Activated CD8-positive, alpha-beta memory T cell treated with anti-CD3 and anti-CD28 coated beads, Interleukin-2, amount 50 U/mL, for 4 hours (primary cell): ENCODE results near the gene RGS19.

Experiments used
- DNase-seq: peaks from one replicate; pipeline ENCODE4 v3.0.0-alpha.2; 2020

Gene RGS19

DNA sequence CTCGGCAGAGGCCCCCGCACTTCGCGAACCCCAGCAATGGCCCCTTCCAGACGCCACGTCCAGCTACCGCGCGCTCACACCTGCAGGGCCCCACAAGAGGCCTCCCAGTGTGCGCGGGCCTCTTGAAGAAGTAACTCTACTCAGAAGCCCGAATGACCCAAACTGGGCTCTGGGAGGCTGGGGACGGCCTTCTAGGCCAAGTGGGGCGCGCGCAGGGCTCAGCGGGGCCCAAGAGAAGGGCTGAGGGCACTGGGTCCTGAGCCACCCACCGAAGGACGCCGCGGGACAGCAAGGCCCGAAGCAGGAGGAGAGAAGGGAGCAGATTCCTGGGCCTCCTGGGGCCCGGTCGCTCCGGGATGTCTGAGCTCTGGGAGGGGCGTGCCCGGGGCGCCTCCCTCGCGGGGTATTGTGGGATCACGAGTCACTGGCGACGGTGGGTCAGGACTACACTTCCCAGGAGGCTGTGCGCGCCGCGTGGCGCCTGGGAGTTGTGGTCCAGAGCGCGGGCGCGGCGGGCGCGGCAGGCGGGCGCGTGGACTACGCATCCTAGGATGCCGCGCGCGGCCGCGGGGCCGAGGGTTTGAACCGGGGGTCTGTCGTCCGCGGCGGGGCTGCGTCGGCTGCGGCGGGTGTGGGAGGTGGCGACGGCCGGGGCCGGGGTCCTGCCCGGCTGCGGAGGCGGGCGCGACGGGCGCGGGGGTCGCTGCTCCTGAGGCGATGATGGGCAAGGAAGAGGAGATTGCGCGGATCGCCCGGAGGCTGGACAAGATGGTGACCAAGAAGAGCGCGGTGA, 16.5 kb downstream of the RGS19 start, which contains the start of gene TCEA2:
Gene TCEA2 (plus strand): TSS at position 603 of the 793 bp plus-strand sequence. CDS start 115 bp downstream, at position 718.
- peak; percentile 97 for DNase-seq

DNA sequence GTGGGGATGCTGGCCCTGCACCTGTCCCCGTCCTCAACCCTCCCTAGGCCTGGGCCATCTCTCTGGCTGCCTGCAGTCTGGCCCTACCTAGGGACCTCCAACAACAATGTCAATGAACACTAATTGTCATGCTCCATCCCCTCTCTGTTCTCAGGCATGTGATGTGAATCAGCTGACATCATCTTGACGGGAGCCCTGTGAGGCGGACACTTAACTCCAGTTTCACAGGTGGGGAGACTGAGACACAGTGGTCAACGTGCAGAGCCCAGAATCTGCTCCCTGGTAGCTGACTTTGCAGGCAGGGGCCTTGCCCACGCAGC, 17.1 kb downstream of the RGS19 start:
- no peak for DNase-seq

DNA sequence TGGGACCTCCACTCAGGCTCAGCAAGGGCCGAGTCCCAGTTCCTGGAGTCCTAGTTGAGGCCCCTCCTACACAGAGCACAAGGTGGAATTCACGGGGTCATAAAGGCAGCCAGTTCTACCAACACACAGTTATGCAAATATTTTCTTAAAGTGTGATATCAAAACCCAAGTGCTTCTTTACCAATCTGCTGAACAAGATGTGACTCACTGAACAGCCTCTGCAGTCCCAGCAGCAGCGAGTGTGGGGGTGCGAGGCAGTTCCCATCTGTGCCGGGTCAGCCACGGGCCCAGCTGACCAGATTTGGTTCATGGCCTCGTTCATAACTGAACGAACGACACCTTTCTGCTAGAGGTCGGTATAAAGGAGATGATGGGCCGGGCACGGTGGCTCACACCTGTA, 20.8 kb downstream of the RGS19 start:
- no peak for DNase-seq

DNA sequence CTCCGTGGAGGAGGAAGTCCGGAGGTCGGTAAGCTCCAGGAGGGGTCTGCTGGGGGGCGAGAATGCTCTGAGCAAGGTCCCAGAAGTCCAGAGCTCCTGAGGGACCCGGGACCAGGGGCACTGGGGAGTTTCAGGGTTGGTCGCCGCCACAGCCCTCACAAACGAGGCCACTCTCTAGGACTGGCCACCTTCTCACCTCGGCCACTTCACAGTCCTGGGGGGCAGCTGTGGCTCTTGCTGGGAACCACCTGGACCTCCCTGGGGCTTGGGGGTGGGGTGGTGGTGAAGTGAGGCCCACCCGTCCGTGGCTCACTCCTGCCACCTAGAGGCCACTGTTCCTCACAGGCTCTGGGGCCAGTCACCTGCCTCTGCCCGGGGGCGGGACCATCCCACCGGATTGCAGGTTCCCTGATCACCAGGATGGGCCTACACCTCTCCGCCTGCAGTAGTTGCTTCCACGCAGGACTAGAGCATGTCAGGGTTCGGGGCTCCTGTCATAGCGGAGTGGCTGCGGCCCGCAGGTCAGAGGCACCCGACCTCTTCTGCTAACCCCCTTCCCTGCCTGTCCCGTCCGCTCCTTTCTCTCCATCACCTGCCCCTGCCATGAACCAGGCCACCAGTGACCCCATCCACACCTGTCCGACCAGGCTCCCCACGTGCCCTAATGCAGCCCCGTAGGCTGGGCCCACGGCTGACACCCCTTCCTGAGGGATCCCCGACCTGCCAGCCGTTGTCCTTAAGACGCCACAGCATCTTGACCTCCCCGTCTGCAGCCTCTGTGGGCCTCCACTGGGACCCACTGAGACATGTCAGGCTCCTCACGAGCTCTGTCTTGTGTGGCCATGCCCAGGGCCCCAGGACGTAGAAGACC, 21.5 kb downstream of the RGS19 start:
- DNase-seq = peak; percentile 87

DNA sequence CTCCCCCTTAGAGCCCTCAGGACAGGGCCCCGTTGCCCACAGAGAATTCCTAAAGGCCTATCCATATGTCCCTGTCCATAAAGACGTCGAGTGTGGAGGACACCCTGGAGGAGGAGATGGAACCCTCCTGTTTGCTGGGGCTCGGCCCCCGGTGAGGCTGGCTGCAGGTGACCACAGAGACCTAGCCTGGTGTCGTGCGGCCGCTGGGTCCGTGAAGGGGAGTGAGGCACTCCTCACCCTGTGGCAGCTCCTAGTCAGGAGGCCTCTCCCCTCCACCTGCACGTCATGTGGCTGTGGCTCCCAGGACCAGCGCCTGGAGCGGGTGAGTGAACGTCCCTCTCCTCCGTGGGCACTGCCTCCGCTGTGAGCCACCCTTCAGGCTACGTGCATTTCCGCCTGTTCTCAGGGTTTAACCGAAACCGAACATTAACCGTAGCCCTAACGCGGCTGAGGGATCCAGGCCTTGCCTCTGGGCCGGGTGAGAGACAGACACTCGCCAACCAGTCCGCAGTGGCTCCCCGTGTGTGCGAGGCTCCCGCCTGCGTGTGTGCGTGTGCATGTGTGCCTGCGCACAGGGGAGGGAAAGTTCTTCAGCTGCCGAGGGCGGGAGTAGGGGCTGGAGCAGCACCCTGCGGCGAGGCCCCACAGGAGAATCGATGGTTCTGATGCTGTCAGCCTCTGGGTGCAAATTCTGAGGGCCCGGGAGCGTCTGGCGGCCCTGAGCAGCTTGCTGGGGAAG, 22.3 kb downstream of the RGS19 start:
- DNase-seq = no peak

DNA sequence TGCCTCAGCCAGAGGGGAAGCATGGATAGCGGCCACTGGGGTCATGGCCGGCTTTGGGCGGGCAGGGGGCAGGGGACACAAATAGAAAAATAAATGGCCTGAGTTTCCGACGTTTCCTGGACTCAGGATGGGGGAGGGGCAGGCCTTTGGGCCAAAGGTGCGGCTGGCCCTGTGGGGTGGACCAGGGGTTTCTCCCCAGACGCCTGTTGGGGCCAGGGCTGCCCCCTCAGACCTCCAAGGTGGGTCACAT, 22.8 kb downstream of the RGS19 start:
- DNase-seq = no peak

DNA sequence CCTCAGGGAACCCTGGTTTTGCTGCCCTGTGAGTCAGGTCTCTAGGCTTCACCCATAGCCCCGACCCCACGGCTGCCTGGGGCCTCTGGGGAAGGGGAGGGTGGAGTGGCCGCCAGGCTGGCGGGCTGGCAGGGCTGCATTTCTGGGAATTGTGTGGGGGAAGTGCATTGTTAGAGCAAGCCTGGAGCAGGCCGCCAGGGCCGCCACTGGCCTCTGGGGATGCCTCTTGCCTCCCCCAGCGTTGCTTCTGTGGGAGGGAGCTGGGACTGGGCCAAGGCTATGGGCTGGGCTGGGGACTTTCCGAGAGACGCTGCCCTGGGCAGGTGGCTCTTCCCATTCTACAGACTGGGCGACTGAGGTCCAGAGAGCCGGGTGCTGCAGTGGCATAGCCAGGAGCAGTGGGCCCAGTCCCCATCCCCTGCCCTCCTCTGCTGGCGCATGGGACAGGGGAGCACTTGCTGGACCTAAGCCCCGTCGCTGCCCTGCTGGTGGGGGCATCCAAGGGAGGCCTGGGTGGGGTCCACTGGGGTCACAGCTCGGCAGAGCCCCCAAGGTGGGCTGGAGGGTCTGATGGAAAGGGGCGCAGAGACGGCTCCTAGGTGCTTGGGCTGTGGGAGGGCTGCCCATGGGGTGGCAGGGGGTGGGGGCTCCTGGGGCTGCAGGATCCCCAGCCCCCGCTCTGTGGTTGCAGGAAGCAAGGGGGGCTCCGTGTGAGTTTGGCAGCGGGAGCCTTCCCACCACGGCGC, 23.3 kb downstream of the RGS19 start:
- no peak for DNase-seq

DNA sequence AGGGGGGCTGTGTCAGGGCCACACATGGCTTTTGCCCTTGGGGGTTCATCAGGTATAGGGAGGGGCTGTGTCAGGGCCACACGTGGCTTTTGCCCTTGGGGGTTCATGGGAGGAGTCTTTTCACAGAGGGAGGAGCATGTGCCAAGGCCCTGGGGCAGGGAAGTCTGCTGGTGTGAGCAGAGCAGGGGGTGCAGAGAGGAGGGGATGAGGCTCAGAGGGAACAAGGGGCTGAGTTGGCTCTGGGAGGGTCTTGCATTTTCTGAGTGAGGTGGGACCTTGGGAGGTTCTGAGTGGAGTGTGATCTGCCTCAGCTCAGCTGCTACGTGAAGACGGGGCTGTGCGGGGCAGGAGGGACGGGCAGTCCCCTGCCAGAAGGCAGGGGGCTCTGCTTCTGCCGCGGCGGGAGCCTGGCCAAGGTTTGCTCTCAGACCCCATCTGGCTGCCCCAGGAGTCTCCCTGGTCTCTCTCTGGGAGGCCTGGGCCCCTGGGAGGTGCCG, 23.9 kb downstream of the RGS19 start:
- no peak for DNase-seq

DNA sequence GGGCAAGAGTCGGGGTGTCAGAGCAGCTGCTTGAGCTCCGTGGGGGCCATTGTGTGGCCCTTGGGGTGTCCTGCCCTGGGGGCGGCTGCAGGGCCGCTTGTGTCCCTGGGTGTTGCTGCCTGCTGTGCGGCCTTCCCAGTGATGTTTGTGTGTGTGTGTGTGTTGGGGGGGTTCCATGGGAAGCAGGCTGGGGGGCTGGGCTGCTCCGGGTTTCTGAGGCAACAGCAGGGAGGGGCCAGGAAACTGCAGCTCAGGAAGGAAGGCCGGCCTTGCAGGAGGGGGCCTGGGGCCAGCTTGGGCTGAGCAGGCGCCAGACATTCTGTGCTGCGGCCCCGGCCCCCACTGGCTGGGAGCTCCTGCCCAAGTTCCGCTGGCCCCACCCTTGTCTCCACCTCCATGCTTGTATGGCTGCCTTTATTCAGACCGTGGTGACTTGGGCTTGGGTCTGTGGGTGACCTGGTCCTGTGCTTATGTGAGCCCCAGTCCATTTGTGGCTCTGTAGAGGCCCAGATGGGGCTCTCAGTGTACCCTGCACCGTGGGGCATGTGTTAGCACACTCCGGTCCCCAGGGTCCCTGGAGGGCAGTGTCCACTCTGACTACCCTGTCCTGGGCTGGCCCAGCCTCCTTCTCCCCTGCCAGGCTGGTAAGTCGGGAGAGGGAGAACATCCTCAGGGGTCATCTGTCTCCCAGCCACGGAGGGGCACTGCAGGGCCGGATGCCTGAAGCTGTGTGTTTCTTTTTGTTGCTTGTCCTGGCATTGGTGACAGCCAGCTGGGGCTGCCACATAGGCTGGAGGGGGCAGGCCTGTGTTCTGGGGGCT, 25.3 kb downstream of the RGS19 start:
- DNase-seq = no peak

DNA sequence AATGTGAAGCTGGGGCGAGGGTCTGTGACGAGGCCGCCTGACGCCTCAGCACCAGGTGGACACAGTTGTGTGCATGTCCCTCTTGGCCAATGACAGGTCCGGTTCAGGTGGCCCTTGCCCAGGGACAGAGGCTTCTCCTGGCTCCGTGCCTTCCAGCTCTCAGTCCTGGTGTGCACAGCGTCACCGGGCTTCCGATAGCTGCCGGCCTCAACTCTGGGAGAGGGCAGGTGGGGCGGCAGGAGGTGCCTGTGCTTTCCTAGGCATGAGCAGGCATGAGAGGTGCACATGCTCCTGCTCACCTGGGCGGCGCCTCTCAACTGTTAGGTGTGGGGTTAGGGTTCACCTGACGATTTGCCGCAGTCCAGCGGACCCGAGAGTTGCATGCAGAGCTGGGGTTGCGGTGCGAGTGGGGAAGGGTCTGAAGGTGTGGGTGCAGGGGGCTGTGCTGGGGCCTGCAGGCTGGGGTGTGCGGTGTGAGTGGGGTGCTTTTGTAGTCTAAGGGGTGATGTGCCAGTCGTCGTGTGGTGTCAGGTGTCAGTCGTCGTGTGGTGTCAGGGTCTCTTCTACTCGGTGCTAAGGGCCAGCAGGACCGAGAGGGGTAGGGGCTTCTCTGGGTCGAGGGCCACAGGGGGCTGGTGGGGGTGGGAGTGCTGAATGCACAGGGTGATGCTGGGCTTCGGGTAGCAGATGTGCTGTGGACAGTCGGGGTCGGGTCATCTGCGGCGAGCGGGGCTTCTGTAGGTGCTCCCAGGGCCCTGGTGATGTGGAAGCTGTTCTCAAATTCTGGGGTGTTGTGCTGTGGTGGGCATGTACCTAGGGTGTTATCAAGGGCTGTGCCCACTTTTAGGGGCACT, 26.1 kb downstream of the RGS19 start:
- no peak for DNase-seq

DNA sequence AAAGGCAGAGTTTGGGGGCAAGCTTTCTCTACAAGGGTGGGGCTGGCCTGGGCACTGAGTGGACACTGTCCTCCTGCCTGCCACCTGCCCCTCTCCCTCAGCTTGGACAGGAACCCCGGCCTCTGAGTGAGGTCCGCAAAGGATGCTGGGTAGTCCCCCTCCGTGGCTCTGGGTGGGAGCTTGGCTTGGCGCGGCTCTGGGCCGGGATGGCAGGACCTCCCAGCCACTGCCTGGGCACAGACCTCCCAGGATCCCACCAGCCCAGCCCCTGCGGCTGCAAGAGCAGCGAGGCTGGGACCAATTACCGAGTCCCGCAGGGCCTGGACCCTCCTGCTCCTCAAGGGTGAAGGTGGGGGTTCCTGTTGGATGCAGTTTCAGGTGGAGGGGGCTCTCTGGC, 27.0 kb downstream of the RGS19 start:
- no peak for DNase-seq

DNA sequence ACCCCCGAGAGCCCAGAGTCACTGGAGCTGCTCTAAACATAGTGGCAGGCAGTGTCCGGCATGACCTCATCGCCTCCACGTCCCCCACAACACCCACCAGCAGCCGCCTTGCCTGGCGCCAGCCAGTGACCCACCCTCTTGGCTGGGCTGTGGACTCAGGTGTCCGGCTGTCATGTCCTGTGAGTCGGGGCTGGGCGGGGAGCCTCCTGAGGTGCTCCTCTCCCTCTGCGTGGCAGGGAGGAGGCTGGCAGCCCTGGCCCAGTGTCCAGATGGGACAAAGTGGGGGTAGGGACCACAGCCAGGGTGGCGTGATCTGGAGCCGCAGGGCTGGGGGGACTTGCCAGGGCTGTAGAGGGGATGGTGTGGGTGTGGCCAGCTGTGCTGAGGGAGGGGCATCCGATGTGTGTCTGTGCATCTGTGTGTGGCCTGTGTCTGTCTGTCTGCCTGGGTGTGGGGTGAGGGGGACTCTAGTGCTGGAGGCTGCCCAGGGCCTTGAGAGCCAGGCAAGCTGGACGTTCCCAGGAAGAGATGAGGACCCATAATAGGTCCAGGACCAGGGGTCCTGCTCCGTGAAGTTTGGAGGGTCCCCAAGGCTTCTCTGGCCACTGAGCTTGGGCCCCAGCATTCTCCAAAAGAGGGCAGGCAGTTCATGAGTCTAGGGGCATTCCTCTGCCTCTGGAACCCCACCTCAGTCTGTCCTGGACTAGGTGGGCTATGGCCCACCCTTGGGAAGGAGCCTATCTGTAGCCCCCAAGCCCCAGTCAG, 27.6 kb downstream of the RGS19 start:
- DNase-seq = no peak

DNA sequence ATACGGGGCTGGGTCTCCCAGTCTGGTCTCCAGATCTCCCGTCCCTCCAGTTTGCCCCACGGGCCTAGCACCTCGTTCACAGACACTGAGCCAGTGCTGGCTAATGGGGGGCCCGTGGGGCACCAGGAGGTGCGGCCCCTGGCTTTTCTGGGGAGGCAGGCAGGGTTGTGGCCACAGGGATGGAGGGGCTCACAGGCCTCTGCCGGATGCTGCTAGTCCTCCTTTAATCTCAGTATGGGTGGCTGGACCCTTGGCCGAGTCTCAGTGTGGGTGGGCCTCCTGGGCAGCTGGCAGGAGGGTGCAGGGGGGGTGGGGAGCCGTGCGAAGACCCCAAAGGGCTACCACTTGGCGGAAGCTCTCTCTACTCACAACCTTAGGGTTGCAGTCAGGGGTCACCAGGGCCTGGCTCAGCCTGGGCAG, 28.3 kb downstream of the RGS19 start:
- no peak for DNase-seq

DNA sequence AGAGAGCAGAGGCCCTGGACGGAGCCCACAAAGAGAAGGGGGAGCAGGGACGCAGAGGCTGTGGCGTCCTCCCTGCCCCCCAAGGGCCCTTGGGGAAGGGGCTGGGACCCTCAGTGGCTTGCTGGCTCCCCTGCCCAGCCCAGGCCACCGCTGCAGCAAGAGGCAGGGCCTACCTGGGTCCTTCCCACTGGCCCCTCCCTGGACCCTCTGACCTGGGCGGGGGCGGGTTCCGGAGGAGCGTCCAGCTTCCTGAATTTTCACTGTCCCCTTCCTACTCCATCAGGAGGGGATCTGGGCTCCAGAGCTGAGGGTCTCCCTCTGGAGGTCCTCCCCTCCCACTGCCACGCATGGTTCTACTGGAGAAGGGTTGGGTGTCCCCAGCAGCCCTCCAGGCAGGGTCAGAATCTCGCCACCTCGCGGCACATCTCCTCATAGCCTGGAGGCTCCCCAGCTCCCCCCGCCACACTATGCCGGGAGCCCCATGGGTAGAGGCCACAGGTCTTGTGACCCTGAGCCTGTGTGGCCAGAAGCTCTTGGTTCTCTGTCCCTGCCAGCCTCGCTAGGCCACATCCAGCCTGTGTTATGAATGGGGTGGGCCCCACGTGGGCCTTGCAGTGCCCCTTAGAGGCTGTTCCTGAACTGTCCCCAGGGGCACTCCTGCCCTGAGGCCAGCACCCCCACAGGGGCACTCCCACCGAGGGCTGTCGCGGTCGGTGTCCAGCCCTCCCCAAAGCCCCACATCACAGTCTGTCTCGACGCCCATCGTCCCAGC, 28.9 kb downstream of the RGS19 start:
- DNase-seq = no peak

DNA sequence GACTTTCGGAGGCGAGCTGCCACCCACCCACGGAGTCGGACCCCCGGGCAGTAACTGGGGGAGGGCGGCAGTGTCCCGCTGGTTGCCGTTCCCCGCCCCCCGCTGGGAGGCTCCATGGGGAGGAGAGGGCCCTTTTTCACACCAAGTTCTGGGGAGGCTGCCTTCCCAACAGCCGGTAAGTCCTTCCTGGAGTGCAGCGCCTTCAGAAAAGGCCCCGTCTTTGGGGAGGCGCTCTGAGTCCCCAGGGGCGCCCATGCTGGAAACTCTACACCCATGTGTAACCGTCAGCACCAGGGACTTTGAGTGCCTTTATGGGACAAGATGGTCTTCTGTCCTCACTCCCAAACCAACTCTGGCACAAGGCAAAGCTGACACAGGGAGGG, 29.4 kb downstream of the RGS19 start:
- DNase-seq = no peak

DNA sequence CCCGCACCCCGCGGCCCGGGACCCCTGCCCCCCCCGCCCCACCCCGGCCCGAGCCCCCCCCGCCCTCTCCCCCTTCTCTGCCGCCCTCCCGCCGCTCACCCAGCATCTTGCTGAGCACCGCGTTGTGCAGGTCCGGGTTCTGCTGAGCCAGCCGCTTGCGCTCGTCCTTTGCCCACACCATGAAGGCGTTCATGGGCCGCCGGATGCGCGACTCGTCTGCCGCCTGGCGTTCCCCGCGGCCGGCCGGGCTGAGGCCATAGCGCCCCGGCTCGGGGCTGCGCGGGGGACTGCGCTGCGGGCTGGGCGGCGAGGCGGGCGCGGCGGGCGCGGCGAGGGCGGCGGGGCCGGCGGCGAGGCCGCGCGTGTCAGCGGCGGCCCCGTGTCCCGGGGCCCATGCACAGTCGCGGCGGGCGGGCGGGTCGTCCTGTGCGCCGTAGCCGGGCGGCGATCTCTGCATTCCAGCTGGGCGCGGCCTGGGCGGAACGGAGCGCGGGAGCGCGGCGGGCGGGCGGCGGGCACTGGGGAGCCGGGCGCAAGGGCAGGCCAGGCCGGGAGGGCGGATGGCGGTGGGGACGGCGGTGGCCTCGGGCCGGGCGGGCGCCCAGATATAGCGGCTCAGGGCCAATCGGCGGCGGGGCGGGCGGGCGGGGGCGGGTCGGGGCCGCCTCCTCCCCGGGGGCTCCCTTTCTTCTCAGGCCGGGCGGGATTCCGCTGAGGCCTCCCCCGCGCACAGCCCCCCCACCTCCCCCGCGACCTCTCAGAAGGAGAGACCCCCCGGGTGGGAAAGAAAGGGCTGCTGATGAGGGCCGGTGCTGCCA, 30.0 kb downstream of the RGS19 start, which contains the start of gene SOX18:
Gene SOX18 (minus strand): TSS at position 580 of the 818 bp plus-strand sequence. CDS start 123 bp downstream, at position 457.
- DNase-seq = no peak

DNA sequence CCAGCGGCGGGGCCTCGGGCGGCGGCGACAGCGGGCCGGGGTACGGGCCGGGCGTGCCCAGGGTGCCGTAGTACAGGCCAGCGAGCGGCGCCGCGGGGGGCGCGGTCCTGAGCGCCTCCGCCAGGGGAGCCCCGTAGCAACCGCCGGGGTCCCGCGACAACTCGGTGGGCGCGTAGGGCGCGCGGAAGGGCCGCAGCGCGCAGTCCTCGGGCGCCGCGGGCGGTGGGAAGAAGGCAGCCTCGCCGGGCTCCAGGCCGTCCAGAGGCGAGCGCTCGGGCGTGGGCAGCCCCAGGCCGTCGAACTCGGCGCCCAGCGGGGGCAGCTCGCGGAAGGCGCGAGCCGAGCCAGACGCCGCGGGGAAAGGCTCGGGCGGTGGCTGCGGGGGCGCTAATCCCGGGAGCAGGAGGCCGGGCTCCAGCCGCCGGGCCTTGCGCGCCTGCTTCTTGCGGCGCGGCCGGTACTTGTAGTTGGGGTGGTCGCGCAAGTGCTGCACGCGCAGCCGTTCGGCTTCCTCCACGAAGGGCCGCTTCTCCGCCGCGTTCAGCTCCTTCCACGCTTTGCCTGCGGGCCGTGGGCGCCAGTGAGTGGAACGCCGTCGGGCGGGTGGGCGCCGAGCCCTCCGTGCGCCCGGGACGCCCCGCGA, 30.8 kb downstream of the RGS19 start:
- no peak for DNase-seq

DNA sequence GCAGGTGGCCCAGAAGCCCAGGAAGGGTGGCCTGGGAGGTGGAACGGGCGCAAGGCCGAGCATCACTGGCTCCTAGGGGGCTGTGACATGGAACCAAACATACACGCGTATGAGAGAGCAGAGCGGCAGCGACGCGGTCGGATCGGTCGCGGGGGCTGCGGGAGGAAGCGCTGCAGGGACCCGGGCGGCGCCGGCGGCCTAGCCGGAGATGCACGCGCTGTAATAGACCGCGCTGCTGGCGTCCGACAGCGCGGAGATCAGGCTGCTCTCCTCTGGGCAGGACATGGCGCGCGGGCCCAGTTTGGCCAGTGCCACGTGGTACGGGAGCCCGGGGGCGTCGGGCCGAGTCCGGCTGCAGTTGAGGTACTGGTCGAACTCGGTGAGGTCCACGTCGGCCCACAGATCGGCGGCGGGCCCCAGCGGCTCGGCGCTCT, 31.3 kb downstream of the RGS19 start:
- DNase-seq = no peak
